GM12892 (cell line): ENCODE measurements around the gene CDH2.

Source experiments
- DNase-seq: peaks from one replicate; pipeline ENCODE4 v3.0.0; 2011; ENCODE audit not compliant: insufficient read length
- FAIRE-seq: peaks from 2 replicates; lab custom pipeline; 2011; peaks lifted over from hg19 to GRCh38; lab: Jason Lieb, UNC
- POLR2A ChIP-seq: IDR thresholded peaks from 2 replicates; pipeline ENCODE4 v1.6.1; 2011; ENCODE audit warnings: low read depth, low read length, control low read depth
- POLR2AphosphoS5 ChIP-seq: IDR thresholded peaks from 2 replicates; pipeline ENCODE4 v1.6.1; 2011; ENCODE audit warnings: low read depth, low read length, control low read depth
- TAF1 ChIP-seq: IDR thresholded peaks from 2 replicates; pipeline ENCODE4 v1.6.1; 2011; ENCODE audit warnings: low read depth, mild to moderate bottlenecking, control low read depth, low read length, borderline replicate concordance

CDH2 gene

GRCh38 chr18:27903906-27904305, 273.0 kb downstream of the CDH2 start:
- FAIRE-seq (no peak), DNase-seq (no peak)
- TF ChIP-seq POLR2AphosphoS5 (no peak), TAF1 (no peak), POLR2A (no peak)

DNA sequence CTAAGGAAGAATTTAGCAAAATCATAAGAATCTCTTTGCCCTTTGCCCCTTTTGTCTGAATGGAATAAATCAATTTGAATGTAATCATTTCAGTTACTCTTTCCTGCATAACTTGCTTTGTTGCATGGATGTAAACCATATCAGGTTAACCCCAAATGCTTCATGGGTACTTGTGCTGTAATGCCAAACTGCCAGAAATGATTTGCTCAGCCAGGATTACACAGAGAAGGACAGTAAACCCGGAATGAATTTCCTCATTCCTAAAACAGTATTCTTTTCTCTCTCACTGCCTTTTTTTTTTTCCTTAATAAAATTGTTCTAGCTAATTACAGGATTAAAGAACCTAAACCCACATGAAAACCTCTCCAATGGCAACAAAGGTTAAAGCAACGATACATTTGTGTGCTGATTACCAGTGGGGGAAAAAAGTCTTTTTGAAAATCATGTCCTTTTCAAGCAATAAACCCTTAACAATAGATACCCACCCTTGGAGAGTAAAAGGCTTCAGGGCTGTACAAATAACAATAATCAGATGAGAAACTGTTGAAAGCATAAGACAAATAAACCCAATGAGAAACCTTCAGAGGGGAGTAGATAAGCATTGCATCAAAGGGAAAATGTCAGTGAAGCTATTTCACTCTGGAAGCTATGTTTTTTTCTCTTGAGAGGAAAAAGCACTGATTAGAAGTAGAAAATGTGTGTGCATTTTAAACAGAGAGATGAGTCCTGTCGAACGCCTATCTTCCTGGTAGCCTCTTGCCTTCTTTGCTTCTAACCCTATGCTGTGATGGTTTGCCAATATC, 275.3 kb downstream of the CDH2 start:
- FAIRE-seq (no peak), DNase-seq (no peak)

More for the DNA sequence above, 275.3 kb downstream of the CDH2 start:
- TF ChIP-seq POLR2A = no peak
- TF ChIP-seq TAF1 = no peak
- TF ChIP-seq POLR2AphosphoS5 = no peak
